Activated T-cell treated with anti-CD3 and anti-CD28 coated beads, Interleukin-2, amount 50 U/mL, for 4 hours (primary cell): Measurements from ENCODE around the gene MAN1C1. TPM values are rescaled to one million over a fixed set of nuclear protein-coding genes. Genes with fewer than 3 reads are reported as not detected.

ENCODE experiments used
- ATAC-seq, 2 donors: fragments of 200-7000 bp; cut with Tn5 transposase; one replicate each; pipeline ENCODE4 v1.10.0; 2021
- DNase-seq: peaks from one replicate; pipeline ENCODE4 v3.0.0-alpha.2; 2020
- H3K27me3 Mint-ChIP-seq: one replicate; pipeline ENCODE4 v1.8.0; 2021; ENCODE audit warnings: low read depth, mixed read lengths
- H3K36me3 Mint-ChIP-seq: one replicate; pipeline ENCODE4 v1.8.0; 2022; ENCODE audit warnings: mixed read lengths; ENCODE audit not compliant: insufficient read depth
- H3K4me1 Mint-ChIP-seq: one replicate; pipeline ENCODE4 v1.8.0; 2021; ENCODE audit warnings: low read depth, mixed read lengths
- H3K4me3 Mint-ChIP-seq: one replicate; pipeline ENCODE4 v1.8.0; 2021; ENCODE audit warnings: mild to moderate bottlenecking, moderate library complexity, mixed read lengths
- H3K9me3 Mint-ChIP-seq: one replicate; pipeline ENCODE4 v1.8.0; 2021; ENCODE audit warnings: mixed read lengths
- total RNA-seq, 3 donors: library from RNA; stranded (reverse); gene quantifications; one replicate each; pipeline ENCODE4 v1.2.1, GENCODE V29; 2021

MAN1C1 gene
- total RNA-seq, 3 donors from 2014 or later: 2.7 to 5.7 (median 3.1) TPM

DNA sequence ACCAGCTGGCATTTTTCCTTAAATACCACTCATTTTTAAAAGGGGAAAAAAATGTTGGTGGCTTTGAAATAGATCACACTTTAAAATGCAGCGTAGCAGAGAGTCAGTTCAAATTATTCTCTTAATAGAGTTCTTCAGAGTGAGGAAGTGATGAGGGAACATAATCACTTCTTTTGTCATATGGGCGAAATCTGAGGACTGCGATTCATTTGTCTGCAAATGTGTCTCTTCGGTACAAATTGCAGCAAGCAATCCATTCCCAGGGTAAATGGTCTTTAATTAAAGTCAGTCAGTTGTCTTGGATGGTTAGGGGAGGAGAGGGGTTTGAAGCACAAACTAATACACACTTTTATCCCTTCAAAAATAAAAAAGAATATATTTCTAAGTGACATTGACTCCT is 97.4 kb downstream of the MAN1C1 start:
- H3K4me3 Mint-ChIP-seq: no peak overlapping the region

GRCh38 chr1:25714372-25714931 is 97.9 kb downstream of the MAN1C1 start:
- no peak overlapping the region for H3K4me3 Mint-ChIP-seq
- peaks cover 8% of the 10 kb centered on the region for H3K9me3 Mint-ChIP-seq
- ATAC-seq (no peak), DNase-seq (no peak)
- H3K36me3 Mint-ChIP-seq: peaks cover 8% of the 10 kb centered on the region
- H3K27me3 Mint-ChIP-seq: no peaks in the 10 kb centered on the region
- H3K4me1 Mint-ChIP-seq: peaks cover 49% of the 10 kb centered on the region

More for the DNA sequence above, 97.4 kb downstream of the MAN1C1 start:
- Mint-ChIP-seq H3K27me3 (no peaks in the 10 kb centered on the region), H3K4me1 (peaks cover 51% of the 10 kb centered on the region), H3K36me3 (peaks cover 8% of the 10 kb centered on the region), H3K9me3 (peaks cover 8% of the 10 kb centered on the region)
- ATAC-seq (no peak), DNase-seq (no peak)

DNA sequence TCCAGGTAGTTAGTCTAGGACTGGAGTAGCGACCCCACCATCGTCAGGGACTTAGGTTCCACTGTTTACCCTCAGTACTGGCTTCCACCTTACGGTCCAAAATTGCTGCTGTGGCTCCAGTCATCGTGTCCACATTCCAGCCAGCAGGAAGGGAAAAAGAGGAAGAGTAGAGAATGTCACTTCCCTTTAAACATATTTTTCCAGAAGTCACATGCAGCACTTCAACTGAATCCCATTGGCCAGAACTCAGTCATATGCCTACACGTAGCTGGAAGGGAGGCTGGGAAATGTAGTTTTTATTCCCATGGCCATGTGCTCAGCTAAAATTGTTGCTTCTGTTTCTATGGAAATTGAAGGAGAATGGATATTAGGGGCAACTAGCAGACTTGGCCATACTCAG is 99.3 kb downstream of the MAN1C1 start:
- no peaks in the 10 kb centered on the region for H3K27me3 Mint-ChIP-seq
- H3K9me3 Mint-ChIP-seq: peaks cover 8% of the 10 kb centered on the region
- DNase-seq: no peak
- peaks cover 44% of the 10 kb centered on the region for H3K4me1 Mint-ChIP-seq
- peaks cover 12% of the 10 kb centered on the region for H3K36me3 Mint-ChIP-seq
- no peak for ATAC-seq
- H3K4me3 Mint-ChIP-seq: no peak overlapping the region

GRCh38 chr1:25716320-25716719 is 99.7 kb downstream of the MAN1C1 start:
- no peak for DNase-seq
- no peak for ATAC-seq
- peaks cover 43% of the 10 kb centered on the region for H3K4me1 Mint-ChIP-seq
- H3K36me3 Mint-ChIP-seq: peaks cover 12% of the 10 kb centered on the region
- H3K4me3 Mint-ChIP-seq: no peak overlapping the region
- H3K9me3 Mint-ChIP-seq: peaks cover 8% of the 10 kb centered on the region
- H3K27me3 Mint-ChIP-seq: no peaks in the 10 kb centered on the region

- ATAC-seq: no peak
- Mint-ChIP-seq H3K9me3 (peaks cover 8% of the 10 kb centered on the region), H3K4me3 (no peak overlapping the region), H3K27me3 (no peaks in the 10 kb centered on the region), H3K36me3 (peaks cover 15% of the 10 kb centered on the region), H3K4me1 (peaks cover 48% of the 10 kb centered on the region)
- DNase-seq: no peak
Measured at GRCh38 chr1:25718732-25719131, 102.1 kb downstream of the MAN1C1 start.

GRCh38 chr1:25720624-25721023 is 104.0 kb downstream of the MAN1C1 start:
- Mint-ChIP-seq H3K27me3 (no peaks in the 10 kb centered on the region), H3K4me1 (peaks cover 49% of the 10 kb centered on the region), H3K4me3 (no peak overlapping the region), H3K36me3 (peaks cover 15% of the 10 kb centered on the region), H3K9me3 (peaks cover 8% of the 10 kb centered on the region)
- no peak for ATAC-seq
- no peak for DNase-seq

GRCh38 chr1:25723250-25723880 is 106.8 kb downstream of the MAN1C1 start:
- Mint-ChIP-seq H3K4me3 (no peak overlapping the region), H3K9me3 (peaks cover 2% of the 10 kb centered on the region), H3K27me3 (peaks cover 2% of the 10 kb centered on the region), H3K4me1 (peaks cover 59% of the 10 kb centered on the region), H3K36me3 (peaks cover 13% of the 10 kb centered on the region)
- no peak for DNase-seq
- ATAC-seq: no peak

GRCh38 chr1:25724201-25724600 is 107.6 kb downstream of the MAN1C1 start:
- DNase-seq (no peak), ATAC-seq (no peak)
- Mint-ChIP-seq H3K27me3 (peaks cover 2% of the 10 kb centered on the region), H3K36me3 (peaks cover 12% of the 10 kb centered on the region), H3K9me3 (no peaks in the 10 kb centered on the region), H3K4me1 (peaks cover 62% of the 10 kb centered on the region), H3K4me3 (no peak overlapping the region)

DNA sequence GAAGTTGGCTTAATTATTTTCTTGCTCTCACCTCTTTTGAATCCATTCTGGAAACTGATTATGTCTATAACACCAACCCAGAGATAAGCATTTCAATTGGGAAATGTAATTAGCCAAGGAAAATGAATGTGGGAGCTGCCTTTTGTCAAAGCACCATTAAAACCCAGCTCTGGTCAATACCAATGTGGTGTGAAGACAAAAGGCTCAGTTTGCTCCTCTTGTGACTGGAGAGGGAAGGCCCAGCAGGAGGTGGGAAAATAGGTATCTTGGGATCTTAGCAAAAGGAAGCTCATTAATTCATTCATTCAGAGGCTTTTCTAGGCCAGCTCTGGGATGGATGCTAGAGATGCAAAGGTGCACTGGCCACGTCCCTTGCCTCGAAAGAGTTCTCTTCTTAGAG is 108.4 kb downstream of the MAN1C1 start:
- no peak for DNase-seq
- Mint-ChIP-seq H3K9me3 (no peaks in the 10 kb centered on the region), H3K4me1 (peaks cover 68% of the 10 kb centered on the region), H3K4me3 (no peak overlapping the region), H3K36me3 (peaks cover 13% of the 10 kb centered on the region), H3K27me3 (peaks cover 2% of the 10 kb centered on the region)
- ATAC-seq: no peak

DNA sequence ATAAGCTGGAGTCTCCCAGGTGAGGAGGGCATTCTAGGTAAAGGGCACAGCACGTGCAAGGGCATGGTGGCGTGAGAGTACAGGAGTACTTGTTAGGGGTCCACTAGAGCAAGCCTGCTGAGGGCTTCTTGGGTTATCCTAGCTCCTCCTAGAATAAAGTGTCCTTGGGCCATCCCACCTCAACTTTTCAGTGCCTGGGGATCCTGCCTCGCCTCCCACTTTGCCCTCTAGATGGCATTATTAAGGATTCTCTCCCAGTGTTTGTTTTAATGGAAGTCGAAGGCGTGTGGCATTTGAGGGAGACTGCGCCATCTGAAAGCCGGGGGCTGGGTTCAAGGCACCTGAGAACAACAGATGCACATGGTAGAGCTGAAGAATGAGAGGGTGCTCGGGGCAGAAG is 108.9 kb downstream of the MAN1C1 start:
- DNase-seq (no peak), ATAC-seq (no peak)
- Mint-ChIP-seq H3K4me1 (peaks cover 73% of the 10 kb centered on the region), H3K27me3 (peaks cover 2% of the 10 kb centered on the region), H3K9me3 (no peaks in the 10 kb centered on the region), H3K4me3 (no peak overlapping the region), H3K36me3 (peaks cover 13% of the 10 kb centered on the region)

DNA sequence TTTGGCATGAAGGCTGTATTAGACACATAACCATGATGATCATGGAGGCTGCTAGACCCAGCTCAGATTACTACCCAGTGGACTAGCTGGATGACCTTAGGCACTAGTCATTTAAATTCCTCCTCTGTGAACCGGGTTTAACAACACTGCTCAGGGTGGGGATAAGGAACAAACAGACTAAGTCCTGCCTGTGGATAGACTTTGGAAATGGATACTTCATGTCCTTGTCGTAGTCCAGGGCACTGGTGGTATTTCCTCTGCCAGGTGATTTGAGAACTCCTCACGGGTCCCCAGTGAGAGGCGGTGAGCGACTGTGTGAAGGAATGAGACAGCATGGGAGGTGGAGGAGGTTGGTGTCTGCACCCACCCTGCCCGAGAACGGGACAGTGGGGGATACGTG is 110.5 kb downstream of the MAN1C1 start:
- Mint-ChIP-seq H3K27me3 (peaks cover 2% of the 10 kb centered on the region), H3K9me3 (no peaks in the 10 kb centered on the region), H3K36me3 (peaks cover 9% of the 10 kb centered on the region), H3K4me3 (no peak overlapping the region), H3K4me1 (peaks cover 72% of the 10 kb centered on the region)
- ATAC-seq (no peak), DNase-seq (no peak)

GRCh38 chr1:25727635-25728286 is 111.2 kb downstream of the MAN1C1 start:
- Mint-ChIP-seq H3K4me1 (peaks cover 66% of the 10 kb centered on the region), H3K4me3 (no peak overlapping the region), H3K27me3 (peaks cover 3% of the 10 kb centered on the region), H3K36me3 (peaks cover 9% of the 10 kb centered on the region), H3K9me3 (no peaks in the 10 kb centered on the region)
- ATAC-seq (no peak), DNase-seq (no peak)

DNA sequence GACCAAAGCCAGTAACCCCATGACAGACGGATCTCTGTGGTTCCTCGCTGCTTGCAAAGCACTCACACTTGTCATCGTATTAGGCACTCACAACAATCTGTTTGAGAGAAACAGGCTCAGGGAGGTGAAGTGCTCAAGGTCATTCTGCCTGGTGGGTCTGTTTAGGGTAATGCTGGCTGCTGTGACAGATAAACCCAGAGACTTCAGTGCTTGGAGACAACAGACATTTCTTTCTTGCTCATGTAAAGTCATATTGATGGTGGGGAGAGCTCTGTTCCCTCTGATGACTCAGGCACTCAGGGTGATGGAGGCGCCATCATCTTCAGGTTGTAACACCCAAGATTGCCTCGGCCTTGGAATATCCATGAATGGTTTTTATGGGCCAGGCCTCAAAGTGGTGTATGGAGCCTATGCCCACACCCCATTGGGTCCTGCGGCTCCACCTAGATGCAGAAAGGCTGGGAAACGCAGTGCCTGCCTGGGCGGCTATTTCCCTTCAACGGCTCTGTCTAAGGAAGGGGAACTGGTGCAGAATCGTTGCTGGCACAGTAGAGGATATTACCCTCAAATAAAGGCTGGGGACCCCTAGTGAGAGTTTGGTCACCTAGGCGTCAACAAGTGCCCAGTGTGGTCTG is 111.8 kb downstream of the MAN1C1 start:
- Mint-ChIP-seq H3K9me3 (no peaks in the 10 kb centered on the region), H3K4me1 (peaks cover 65% of the 10 kb centered on the region), H3K27me3 (peaks cover 3% of the 10 kb centered on the region), H3K4me3 (no peak overlapping the region), H3K36me3 (peaks cover 10% of the 10 kb centered on the region)
- no peak for ATAC-seq
- no peak for DNase-seq

GRCh38 chr1:25729045-25729444 is 112.5 kb downstream of the MAN1C1 start:
- DNase-seq (no peak), ATAC-seq (no peak)
- H3K4me3 Mint-ChIP-seq: no peak overlapping the region
- H3K27me3 Mint-ChIP-seq: peaks cover 3% of the 10 kb centered on the region
- H3K36me3 Mint-ChIP-seq: peaks cover 9% of the 10 kb centered on the region
- H3K9me3 Mint-ChIP-seq: no peaks in the 10 kb centered on the region
- H3K4me1 Mint-ChIP-seq: peaks cover 62% of the 10 kb centered on the region
